GF-D8 (cell line): ENCODE measurements around the gene ANKRD44.

Source experiments
- DNase-seq: peaks from one replicate; lab custom pipeline; 2025; lab: John Stamatoyannopoulos, UW

Gene ANKRD44

GRCh38 chr2:197179744-197180498 is 130.7 kb downstream of the ANKRD44 start:
- no peak for DNase-seq

GRCh38 chr2:197176522-197176921 is 134.1 kb downstream of the ANKRD44 start:
- no peak for DNase-seq

- no peak for DNase-seq
Observed at GRCh38 chr2:197174539-197175094, 136.0 kb downstream of the ANKRD44 start.

GRCh38 chr2:197171582-197171981 is 139.0 kb downstream of the ANKRD44 start:
- no peak for DNase-seq

GRCh38 chr2:197170208-197170607 is 140.4 kb downstream of the ANKRD44 start:
- no peak for DNase-seq

- DNase-seq, result peak; percentile 21
Observed at GRCh38 chr2:197168705-197169104, 141.9 kb downstream of the ANKRD44 start.

GRCh38 chr2:197167608-197168314 is 142.8 kb downstream of the ANKRD44 start:
- no peak for DNase-seq

- no peak for DNase-seq
Observed at GRCh38 chr2:197165020-197165419, 145.6 kb downstream of the ANKRD44 start.

GRCh38 chr2:197164141-197164754 is 146.3 kb downstream of the ANKRD44 start:
- DNase-seq, result no peak

- DNase-seq, result no peak
Observed at GRCh38 chr2:197163712-197164140, 146.9 kb downstream of the ANKRD44 start.

GRCh38 chr2:197161774-197162173 is 148.8 kb downstream of the ANKRD44 start:
- DNase-seq, result peak; percentile 51

GRCh38 chr2:197159661-197160211 is 150.8 kb downstream of the ANKRD44 start:
- DNase-seq, result no peak

GRCh38 chr2:197158591-197159550 is 151.7 kb downstream of the ANKRD44 start:
- no peak for DNase-seq

- no peak for DNase-seq
Observed at GRCh38 chr2:197157879-197158537, 152.6 kb downstream of the ANKRD44 start.

GRCh38 chr2:197156771-197157170 is 153.8 kb downstream of the ANKRD44 start:
- DNase-seq, result no peak

- peak; percentile 93 for DNase-seq
Observed at GRCh38 chr2:197152451-197153228, 157.9 kb downstream of the ANKRD44 start.

GRCh38 chr2:197149546-197149945 is 161.0 kb downstream of the ANKRD44 start:
- no peak for DNase-seq

GRCh38 chr2:197148401-197148800 is 162.2 kb downstream of the ANKRD44 start:
- no peak for DNase-seq

GRCh38 chr2:197147942-197148341 is 162.6 kb downstream of the ANKRD44 start:
- no peak for DNase-seq

- no peak for DNase-seq
Observed at GRCh38 chr2:197146995-197147394, 163.6 kb downstream of the ANKRD44 start.
